Adrenal gland (tissue), 12 donors: ENCODE data around the gene ZNF837. TPM values are rescaled to one million over a fixed set of nuclear protein-coding genes. Genes with fewer than 3 reads are reported as not detected.

Source experiments
- DNase-seq, 7 donors: peaks; one replicate each; pipeline ENCODE4 v3.0.0-alpha.2; 2019 to 2020
- H3K27ac ChIP-seq, 5 donors: fragments of 200-600 bp; sonication (generic) in 4 of 5; 1 replicate in 3 of 5; 2 replicates in 2 of 5; pipeline versions ENCODE4 v1.5.1 to v1.8.0; 2016 to 2020; ENCODE audit warnings: mild to moderate bottlenecking in 1 of 5
- H3K27me3 ChIP-seq: fragments of 200-600 bp; 2 replicates; pipeline ENCODE4 v1.8.0; 2021
- H3K36me3 ChIP-seq, 2 donors: fragments of 200-600 bp; replicated peaks in 1 of 2; 1 replicate in 1 of 2; 2 replicates in 1 of 2; pipeline versions ENCODE4 v1.5.1 to v1.8.0; 2018 to 2022
- H3K4me1 ChIP-seq, 2 donors: fragments of 200-600 bp; replicated peaks in 1 of 2; 1 replicate in 1 of 2; 2 replicates in 1 of 2; pipeline versions ENCODE4 v1.5.1 to v1.8.0; 2018 to 2021
- H3K4me3 ChIP-seq, 4 donors: fragments of 200-600 bp; sonication (generic) in 3 of 4; one replicate each; pipeline ENCODE4 v1.5.1; 2016 to 2018
- H3K9me3 ChIP-seq, 3 donors: fragments of 200-600 bp; sonication (generic) in 1 of 3; replicated peaks in 1 of 3; 1 replicate in 2 of 3; 2 replicates in 1 of 3; pipeline versions ENCODE4 v1.5.1 to v1.8.0; 2016 to 2021
- POLR2A ChIP-seq, 2 donors: fragments of 450-650 bp; IDR thresholded peaks; one replicate each; pipeline ENCODE4 v1.6.1; 2017; ENCODE audit warnings: antibody characterized with exemption in 2 of 2, mild to moderate bottlenecking in 2 of 2, moderate library complexity in 1 of 2
- WGBS, 4 donors: extraction: QIAGEN DNeasy Blood & Tissue Kit in 2 of 4; methylation state at CpG; one replicate each; pipeline versions ENCODE4 v1.1.5 to v1.1.7; 2013 to 2017; 5-methylcytosine and 5-hydroxymethylcytosine counted together
- intact Hi-C, 2 donors: fragments of 100-400 bp; cut with DNase I; formaldehyde crosslinking; loops; one replicate each; pipeline versions ENCODE4 v1.14.1 to v1.15.0; 2022 to 2023
- polyA plus RNA-seq, 3 donors: library from polyadenylated mRNA; stranded (reverse); fragments of 200-250 nt in 2 of 3; fragments of 350-450 nt in 1 of 3; fragmentation: Illumina TruSeq in 1 of 3; extraction: RNeasy Lipid Tissue Mini Kit (QIAGEN cat#74804) in 1 of 3; gene quantifications; one replicate each; pipeline ENCODE4 v1.2.3, GENCODE V29; 2013 to 2014
- total RNA-seq, 9 donors: library from RNA; depleted of rRNA in 4 of 9; stranded (reverse); fragments of >200 nt in 4 of 9; fragments of 120-200 nt in 1 of 9; fragmentation: NEBNext Ultra II Directional in 1 of 9; extraction: Animal tissue kit (Norgen Biotek cat#: 25700) in 1 of 9; gene quantifications; one replicate each; pipeline versions ENCODE4 v1.1.0 to v1.2.4, GENCODE V29; 2013 to 2023
- TF ChIP-seq, protein P1 (sequence below), 6 experiments: fragments of 450-650 bp in 4 of 6; fragments of 200-600 bp in 2 of 6; sonication (generic) in 1 of 6; IDR thresholded peaks; 1 replicate in 5 of 6; 2 replicates in 1 of 6; pipeline versions ENCODE4 v1.5.1 to v1.8.0; 2016 to 2021; ENCODE audit warnings: antibody characterized with exemption in 6 of 6, mild to moderate bottlenecking in 2 of 6, moderate library complexity in 1 of 6
- donor health status: healthy with polysubstance abuse.
- donor health status: Bipolar disorder and iron deficiency.
- donor health status: DM: yes; HTN: yes; CAD: no.
- donor health status: DM: no; HTN: no; CAD: no.
- donor health status: DM: no; HTN: no; CAD: no.
- donor health status: DM: yes; HTN: yes; CAD: no.

Gene ZNF837
- total and polyA plus RNA-seq, 12 donors = 0.09 to 10.5 (median 4.6) TPM

DNA sequence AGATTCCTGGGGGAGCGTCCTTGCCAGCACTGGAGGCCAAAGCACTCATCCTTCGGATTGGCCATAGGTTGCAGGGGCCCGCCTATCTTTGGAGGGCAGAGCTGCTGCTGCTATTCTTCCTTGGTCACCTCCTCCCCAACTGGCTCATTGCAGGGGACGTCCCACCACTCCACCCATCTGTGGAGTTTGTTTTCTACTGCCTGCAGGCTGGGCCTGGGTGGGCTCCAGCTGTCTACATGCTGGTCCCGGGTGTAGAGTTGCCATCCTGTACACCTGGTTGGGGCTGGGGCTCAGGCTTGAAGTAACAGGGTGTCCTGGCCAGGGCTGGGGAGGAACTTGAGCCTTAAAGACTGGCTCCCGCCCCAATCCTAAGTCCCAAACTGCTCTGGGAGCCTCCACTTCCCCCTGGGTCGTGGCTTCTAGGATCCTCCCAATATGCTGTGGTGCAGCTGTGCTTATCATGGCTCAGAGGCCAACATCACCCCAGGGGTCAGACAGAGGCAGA lies 16.8 kb upstream of the ZNF837 start:
- Histone ChIP-seq H3K4me3 (no peak overlapping the region), H3K27me3 (peaks cover 4% of the 10 kb centered on the region), H3K9me3 (no peaks in the 10 kb centered on the region), H3K4me1 (peaks cover 11 to 19% of the 10 kb centered on the region in 2 donors), H3K27ac (no peak overlapping the region), H3K36me3 (peaks cover 0 to 24% of the 10 kb centered on the region in 2 donors)
- peak in 1 of 7 donors; percentile 11 for DNase-seq
- 50 to 86% (median 75%) methylated on average over 1 to 7 of the region's 7 CpGs for WGBS, 4 donors
- TF ChIP-seq, protein P1, sequence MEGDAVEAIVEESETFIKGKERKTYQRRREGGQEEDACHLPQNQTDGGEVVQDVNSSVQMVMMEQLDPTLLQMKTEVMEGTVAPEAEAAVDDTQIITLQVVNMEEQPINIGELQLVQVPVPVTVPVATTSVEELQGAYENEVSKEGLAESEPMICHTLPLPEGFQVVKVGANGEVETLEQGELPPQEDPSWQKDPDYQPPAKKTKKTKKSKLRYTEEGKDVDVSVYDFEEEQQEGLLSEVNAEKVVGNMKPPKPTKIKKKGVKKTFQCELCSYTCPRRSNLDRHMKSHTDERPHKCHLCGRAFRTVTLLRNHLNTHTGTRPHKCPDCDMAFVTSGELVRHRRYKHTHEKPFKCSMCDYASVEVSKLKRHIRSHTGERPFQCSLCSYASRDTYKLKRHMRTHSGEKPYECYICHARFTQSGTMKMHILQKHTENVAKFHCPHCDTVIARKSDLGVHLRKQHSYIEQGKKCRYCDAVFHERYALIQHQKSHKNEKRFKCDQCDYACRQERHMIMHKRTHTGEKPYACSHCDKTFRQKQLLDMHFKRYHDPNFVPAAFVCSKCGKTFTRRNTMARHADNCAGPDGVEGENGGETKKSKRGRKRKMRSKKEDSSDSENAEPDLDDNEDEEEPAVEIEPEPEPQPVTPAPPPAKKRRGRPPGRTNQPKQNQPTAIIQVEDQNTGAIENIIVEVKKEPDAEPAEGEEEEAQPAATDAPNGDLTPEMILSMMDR (IDR thresholded peaks at IDR 0.05) = no peak
- TF ChIP-seq POLR2A (IDR thresholded peaks at IDR 0.05) = no peak
- intact Hi-C loops = no loop called here

DNA sequence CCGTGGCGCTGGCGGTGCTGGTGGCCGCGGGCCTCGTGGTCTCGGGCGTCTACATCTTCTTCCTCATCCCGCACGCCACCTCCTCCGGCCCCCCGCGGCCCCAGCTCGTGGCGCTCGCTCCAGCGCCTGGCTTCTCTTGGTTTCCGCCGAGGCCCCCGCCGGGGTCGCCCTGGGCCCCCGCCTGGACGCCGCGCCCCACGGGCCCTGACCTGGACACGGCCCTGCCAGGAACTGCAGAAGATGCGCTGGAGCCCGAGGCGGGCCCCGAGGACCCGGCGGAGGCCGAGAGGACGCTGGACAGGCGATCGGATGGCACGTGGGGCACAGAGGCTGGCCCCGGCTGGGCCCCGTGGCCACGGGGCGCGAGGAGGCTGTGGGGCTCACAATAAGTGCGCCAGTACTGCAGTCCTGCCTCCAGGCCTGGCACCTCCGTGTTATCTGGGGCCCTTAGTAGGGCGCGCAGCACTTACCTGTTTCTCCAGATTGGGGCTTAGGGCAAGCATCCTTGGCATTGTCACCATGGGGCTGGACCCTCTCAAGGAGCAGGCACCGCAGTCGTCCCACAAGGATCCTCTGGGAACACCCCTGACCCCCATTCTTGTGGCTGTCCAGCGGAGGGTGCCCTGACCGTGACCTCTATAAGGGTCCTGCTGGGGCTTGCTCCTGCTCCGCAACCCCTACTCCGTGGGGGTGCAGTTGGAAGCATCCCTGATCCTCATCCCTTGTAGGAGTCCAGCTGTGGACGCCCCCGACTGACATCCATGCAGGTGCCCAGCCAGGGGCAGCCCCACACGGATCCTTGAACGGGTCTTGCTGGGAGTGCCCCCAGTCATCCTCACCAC lies 16.1 kb upstream of the ZNF837 start:
- Histone ChIP-seq H3K36me3 (peaks cover 0 to 29% of the 10 kb centered on the region in 2 donors), H3K27ac (no peak overlapping the region), H3K4me3 (no peak overlapping the region), H3K27me3 (peaks cover 4% of the 10 kb centered on the region), H3K9me3 (no peaks in the 10 kb centered on the region), H3K4me1 (peaks cover 9 to 15% of the 10 kb centered on the region in 2 donors)
- no peak for DNase-seq
- intact Hi-C loops = no loop called here
- WGBS, 4 donors = 24 to 61% (median 44%) methylated on average over 1 to 58 of the region's 58 CpGs
- no peak for TF ChIP-seq POLR2A (IDR thresholded peaks at IDR 0.05)
- TF ChIP-seq, protein P1 (IDR thresholded peaks at IDR 0.05) = no peak

DNA sequence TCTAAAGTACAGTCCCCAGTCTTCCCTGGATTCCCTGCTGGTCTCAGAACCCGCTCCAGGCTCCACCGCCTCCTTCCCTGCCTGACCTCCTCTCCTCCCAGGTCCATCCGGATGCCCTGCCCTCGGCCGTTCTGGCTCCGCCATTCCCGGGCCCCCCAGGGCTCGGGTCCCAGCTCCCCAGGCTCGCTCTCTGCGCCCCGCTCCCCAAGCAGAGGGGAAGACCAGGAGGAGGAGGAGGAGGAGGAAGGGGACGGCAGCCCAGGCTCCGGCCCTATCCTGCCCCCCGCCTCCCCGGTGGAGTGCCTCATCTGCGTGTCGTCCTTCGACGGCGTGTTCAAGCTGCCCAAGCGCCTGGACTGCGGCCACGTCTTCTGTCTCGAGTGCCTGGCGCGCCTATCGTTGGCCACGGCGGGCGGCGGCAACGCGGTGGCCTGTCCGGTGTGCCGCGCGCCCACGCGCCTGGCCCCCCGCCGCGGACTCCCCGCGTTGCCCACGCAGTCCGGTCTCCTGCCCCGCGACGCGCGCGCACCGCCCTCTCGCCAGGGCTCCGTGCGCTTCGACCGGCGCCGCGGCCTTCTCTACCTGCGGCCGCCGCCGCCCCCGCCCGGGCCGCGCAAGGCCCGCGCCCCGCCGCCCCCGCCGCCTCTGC lies 15.3 kb upstream of the ZNF837 start:
- peak in 1 of 7 donors; percentile 46 for DNase-seq
- H3K9me3 ChIP-seq = no peaks in the 10 kb centered on the region
- 2 to 15% (median 7%) methylated on average over 8 to 75 of the region's 75 CpGs for WGBS, 4 donors
- H3K27ac ChIP-seq = no peak overlapping the region
- H3K4me1 ChIP-seq = peaks cover 6 to 12% of the 10 kb centered on the region in 2 donors
- intact Hi-C loops = no loop called here
- TF ChIP-seq POLR2A (IDR thresholded peaks at IDR 0.05) = no peak
- TF ChIP-seq, protein P1 (IDR thresholded peaks at IDR 0.05) = no peak
- H3K27me3 ChIP-seq = peaks cover 4% of the 10 kb centered on the region
- H3K36me3 ChIP-seq = peaks cover 0 to 37% of the 10 kb centered on the region in 2 donors
- H3K4me3 ChIP-seq = no peak overlapping the region

DNA sequence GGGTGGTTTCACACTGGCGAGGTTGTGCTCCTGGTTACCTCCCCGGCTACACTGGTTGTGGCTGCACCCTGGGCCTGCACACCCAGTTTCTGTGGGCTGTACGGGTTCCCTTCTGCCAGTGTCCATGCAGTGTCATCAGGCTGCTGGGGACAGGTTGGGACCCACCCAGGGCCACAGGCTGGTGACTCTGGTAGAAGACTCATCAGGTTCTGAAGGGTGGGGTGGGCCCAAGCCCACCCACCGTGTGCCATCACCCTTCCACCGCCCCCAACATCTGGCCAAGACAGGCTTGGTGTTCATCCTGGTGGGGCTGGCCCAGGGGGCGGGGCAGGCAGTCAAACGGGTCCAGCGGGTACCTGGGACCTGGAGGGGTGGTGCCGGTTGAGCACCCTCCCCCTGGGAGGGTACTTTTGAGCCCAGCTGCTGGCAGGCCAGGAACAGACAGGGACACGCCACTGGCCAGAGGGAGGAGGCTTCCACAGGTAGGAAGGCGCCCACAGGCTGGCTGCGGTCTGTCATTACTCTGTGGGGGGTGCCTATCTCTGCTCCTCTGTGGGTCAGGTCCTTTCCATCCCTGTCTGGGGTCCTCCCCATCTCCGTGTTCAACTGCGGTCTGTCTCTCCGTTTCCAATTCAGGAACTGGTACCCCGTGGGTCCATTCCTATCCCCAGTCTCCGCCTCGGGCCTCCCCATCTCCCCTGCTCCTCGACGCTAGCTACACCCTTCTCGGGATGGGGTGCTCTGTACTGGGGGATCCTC lies 14.6 kb upstream of the ZNF837 start, which contains the start of gene RNF225:
Gene RNF225 (plus strand): TSS at position 437 of the 759 bp plus-strand sequence. CDS start 434 bp downstream, outside the sequence.
- peaks cover 1 to 7% of the 10 kb centered on the region in 2 donors for H3K4me1 ChIP-seq
- TF ChIP-seq, protein P1 (IDR thresholded peaks at IDR 0.05) = no peak
- TF ChIP-seq POLR2A (IDR thresholded peaks at IDR 0.05) = no peak
- peaks cover 0 to 44% of the 10 kb centered on the region in 2 donors for H3K36me3 ChIP-seq
- H3K9me3 ChIP-seq = no peaks in the 10 kb centered on the region
- DNase-seq = no peak
- no peak within 1 kb of the TSS for H3K4me3 ChIP-seq
- WGBS, 4 donors = 35 to 47% (median 42%) methylated on average over 12 to 21 of the region's 21 CpGs
- H3K27me3 ChIP-seq = peaks cover 4% of the 10 kb centered on the region
- intact Hi-C loops = no loop called here
- no peak within 1 kb of the TSS for H3K27ac ChIP-seq
